HCEC 1CT (cell line): ENCODE data around the gene RHBDL1.

Experiments used
- DNase-seq: peaks from one replicate; pipeline ENCODE4 v3.0.0-alpha.2; 2017

RHBDL1 gene

DNA sequence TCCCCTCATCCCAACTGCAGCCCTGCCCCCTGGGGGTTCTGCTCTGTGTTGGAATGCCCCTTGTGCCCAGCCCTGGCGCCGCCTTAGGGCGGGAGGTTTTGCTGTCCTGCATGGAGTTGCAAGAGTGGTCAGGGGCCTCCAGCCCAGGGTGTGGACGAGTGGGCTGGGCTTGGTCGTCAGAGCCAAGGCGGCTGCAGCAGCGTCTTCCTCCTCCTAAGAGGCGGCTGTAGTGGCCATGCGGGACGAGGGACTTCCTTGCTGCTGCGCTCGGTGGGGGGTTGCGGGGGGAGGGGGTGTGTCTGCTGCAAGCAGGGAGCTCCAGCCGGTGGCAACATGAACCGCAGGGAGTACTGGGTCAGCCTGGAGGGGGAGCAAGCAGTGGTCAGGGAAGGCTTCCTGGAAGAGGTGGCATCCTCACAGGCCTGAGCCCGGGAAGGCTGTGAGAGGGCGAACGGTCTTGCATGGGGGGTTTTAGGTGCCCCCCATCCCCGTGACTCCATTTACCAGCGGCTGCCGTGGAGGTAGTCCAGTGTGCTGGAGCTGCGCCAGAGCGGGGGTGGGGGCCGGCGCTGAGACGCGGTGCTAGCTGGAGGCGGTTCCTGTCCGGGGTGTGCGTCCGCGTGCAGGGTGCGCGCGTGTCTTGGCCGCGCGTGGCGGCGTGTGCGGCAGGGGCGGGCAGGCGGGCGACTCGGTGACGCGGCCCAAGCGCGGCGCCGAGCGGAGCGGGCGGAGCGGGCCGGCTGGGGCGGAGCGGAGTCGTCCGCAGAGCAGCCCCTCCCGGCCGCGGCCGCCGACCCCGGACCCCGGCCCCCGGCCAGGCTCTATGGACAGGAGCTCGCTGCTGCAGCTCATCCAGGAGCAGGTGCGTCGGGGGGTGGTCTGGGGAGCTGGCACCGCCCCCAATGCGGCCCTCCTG, at the start of gene RHBDL1:
Gene RHBDL1, plus strand, starts transcription at position 704 of the 916 bp plus-strand sequence. Its CDS starts 120 bp downstream, at position 824.
- DNase-seq, result no peak

- DNase-seq, result no peak
These were observed 49.3 kb upstream of the RHBDL1 start for GRCh38 chr16:625977-626765.

GRCh38 chr16:626787-627453, 48.6 kb upstream of the RHBDL1 start:
- DNase-seq, result peak; percentile 96

DNA sequence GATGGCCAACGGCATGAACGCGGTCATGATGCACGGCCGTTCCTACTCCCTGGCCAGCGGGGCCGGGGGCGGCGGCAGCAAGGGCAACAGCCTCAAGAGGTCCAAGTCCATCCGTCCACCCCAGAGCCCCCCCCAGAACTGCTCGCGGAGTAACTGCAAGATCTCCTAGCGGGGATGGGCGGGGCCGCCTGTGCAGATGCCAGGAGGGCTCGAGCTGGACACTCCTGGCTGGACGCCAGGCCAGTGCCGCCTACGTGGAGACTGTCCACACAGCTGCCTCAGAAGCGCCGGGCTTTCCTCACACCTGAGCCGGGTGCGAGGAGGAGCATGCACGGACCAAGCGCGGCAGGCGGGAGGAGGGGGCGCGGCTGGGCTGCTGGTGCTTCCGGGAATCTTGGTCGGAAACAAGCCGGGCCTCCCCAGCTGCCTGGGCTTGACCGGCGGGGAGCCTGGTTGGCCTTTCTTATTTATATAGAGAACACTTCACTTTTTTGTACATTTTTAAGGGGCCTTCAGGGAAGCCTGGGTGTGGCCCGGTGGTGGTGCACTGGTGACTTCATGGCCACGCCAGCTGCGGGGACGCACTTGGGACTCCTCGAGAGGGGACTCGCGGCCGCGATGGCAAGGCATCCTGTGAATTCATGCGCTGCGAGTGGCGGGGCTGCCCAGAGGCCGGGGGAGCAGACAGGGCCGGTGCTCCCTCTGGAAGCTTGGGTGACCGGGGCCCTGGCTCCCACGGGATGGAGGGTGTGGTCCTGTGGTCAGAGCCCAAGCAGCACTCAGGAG, 47.8 kb upstream of the RHBDL1 start:
- no peak for DNase-seq

DNA sequence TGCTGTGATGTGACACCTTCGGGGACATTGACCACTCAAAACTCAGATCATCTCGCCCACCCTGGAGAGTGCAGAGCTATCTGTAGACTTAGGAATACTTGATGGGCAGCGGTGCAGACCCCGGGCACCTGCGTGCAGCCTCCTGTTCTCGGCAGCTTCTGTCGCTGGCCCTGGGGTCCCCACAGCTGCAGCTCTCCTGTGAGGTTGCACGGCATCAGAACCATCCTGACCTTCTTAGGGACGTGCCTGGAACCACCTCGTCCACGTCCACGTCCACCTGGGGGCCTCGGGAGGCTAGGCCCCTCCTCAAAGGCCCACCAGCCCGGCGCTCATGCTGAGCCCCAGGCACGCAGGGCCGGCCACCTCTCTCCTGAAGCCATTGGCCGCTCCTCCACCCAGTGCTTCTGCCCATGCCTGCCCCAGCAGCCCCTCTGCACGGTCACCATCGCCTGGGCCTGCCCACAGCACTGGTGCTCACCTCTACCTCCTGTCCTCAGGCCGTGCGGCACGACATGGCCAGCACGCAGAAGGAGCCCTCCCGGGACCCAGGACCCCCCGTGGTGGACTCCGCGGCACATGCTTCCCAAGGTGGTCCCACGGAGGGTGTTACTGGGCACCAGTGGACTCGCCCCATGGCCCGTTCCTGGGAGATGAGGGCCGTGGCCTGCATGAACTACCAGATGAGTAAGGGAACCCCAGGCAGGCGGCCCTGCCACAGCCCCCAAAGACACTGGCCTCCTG, 47.0 kb upstream of the RHBDL1 start:
- no peak for DNase-seq

- DNase-seq, result no peak
These were observed 46.2 kb upstream of the RHBDL1 start for GRCh38 chr16:629185-629832.

- no peak for DNase-seq
These were observed 45.6 kb upstream of the RHBDL1 start for GRCh38 chr16:629833-630248.

- DNase-seq, result no peak
These were observed 45.1 kb upstream of the RHBDL1 start for GRCh38 chr16:630249-630814.

- no peak for DNase-seq
These were observed 44.6 kb upstream of the RHBDL1 start, which contains the start of gene WFIKKN1 for GRCh38 chr16:630815-631405. Gene WFIKKN1 (plus strand): TSS chr16:630985. CDS start chr16:631254, 269 bp downstream.

- no peak for DNase-seq
These were observed 43.6 kb upstream of the RHBDL1 start for GRCh38 chr16:631808-632358.

GRCh38 chr16:632486-633335, 42.8 kb upstream of the RHBDL1 start:
- no peak for DNase-seq

- DNase-seq, result no peak
These were observed 42.0 kb upstream of the RHBDL1 start for GRCh38 chr16:633336-634050.

- no peak for DNase-seq
These were observed 41.3 kb upstream of the RHBDL1 start for GRCh38 chr16:634051-634670.

- no peak for DNase-seq
These were observed 40.5 kb upstream of the RHBDL1 start for GRCh38 chr16:634996-635395.

GRCh38 chr16:635573-636205, 39.8 kb upstream of the RHBDL1 start:
- DNase-seq, result no peak

DNA sequence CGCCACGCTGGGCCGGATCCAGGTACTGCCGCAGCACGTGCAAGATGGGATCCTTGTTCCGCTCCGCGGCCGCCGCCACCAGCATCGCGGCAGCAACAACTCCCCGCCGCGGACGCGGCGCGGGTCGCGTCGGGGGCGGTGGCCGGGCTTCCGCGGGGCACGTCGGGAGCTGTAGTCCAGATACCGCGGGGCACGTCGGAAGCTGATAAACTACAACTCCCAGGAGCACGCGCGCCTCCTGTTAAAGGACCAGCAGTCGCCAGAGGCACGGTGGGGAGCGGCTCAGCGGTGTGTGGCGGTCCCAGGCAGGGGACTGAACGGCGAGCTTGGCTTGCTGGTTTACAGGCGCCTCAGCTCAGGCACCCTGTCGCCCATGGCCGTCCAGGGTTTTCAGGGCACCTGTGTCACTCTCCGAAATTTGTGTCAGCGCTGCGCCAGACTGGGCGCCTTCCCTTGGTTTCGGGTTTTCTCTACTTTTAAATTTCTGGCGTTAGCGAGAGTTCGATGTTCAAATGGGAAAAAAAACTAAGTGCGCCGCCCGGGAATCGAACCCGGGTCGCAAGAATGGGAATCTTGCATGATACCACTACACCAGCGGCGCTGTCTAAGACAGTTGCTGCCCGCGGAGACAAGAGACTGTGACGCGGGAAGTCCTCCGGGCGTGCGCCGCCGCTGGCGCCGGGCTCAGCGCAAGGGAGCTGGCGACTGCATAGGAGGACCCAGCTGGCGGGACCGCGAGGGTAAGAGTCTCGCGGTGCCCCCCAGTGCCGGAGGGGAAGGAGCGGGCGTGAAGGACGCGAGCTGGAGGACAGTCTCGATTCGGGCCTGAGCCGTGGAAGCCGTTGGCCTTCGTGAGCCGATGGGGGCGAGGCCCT, 39.0 kb upstream of the RHBDL1 start, which contains the start of gene METTL26:
Gene METTL26, minus strand, starts transcription at position 100 of the 875 bp plus-strand sequence. Its CDS starts 15 bp downstream, at position 85.
- peak; percentile 93 for DNase-seq
